MCF 10A (cell line): ENCODE measurements around the gene SMURF1. TPM values are rescaled to one million over a fixed set of nuclear protein-coding genes. Genes with fewer than 3 reads are reported as not detected.

ENCODE experiments used
- BruUV-seq: library from RNA; stranded (reverse); fragments of 400-500 nt; replicated peaks from 2 replicates; lab custom pipeline; 2021; lab: Mats Ljungman, UMichigan
- CTCF ChIA-PET: fragments of 300-600 bp; sonication (Branson Sonifier 250); formaldehyde crosslinking; extraction: SDS; loops from one replicate; lab custom pipeline; 2021; ENCODE audit warnings: antibody characterized with exemption, inconsistent platforms; lab: Yijun Ruan, JAX
- POLR2A ChIA-PET: fragments of 300-600, 350-650 bp; sonication (Branson Sonifier 250); formaldehyde crosslinking; extraction: SDS; loops from one replicate; lab custom pipeline; 2020; ENCODE audit warnings: antibody characterized with exemption, inconsistent platforms; lab: Yijun Ruan, JAX
- DNase-seq: peaks from one replicate; pipeline ENCODE4 v3.0.0-alpha.2; 2018; ENCODE audit not compliant: unreplicated experiment
- H3K27ac Mint-ChIP-seq: one replicate; pipeline ENCODE4 v1.8.0; 2022; ENCODE audit warnings: mild to moderate bottlenecking, low read depth, mixed read lengths; ENCODE audit not compliant: unreplicated experiment
- H3K27me3 Mint-ChIP-seq: one replicate; pipeline ENCODE4 v1.8.0; 2022; ENCODE audit warnings: mixed read lengths; ENCODE audit not compliant: insufficient read depth, unreplicated experiment
- H3K36me3 Mint-ChIP-seq: one replicate; pipeline ENCODE4 v1.8.0; 2022; ENCODE audit warnings: mild to moderate bottlenecking, moderate library complexity, mixed read lengths; ENCODE audit not compliant: insufficient read depth, unreplicated experiment
- H3K4me1 Mint-ChIP-seq: one replicate; pipeline ENCODE4 v1.8.0; 2022; ENCODE audit warnings: mixed read lengths; ENCODE audit not compliant: insufficient read depth, unreplicated experiment
- H3K4me3 Mint-ChIP-seq: one replicate; pipeline ENCODE4 v1.8.0; 2022; ENCODE audit warnings: mild to moderate bottlenecking, moderate library complexity, mixed read lengths; ENCODE audit not compliant: unreplicated experiment
- H3K9me3 Mint-ChIP-seq: one replicate; pipeline ENCODE4 v1.8.0; 2022; ENCODE audit warnings: mixed read lengths; ENCODE audit not compliant: unreplicated experiment
- CTCF ChIP-seq: fragments of 200-600 bp; IDR thresholded peaks from one replicate; pipeline ENCODE4 v1.8.0; 2022; ENCODE audit warnings: antibody characterized with exemption, mild to moderate bottlenecking; ENCODE audit not compliant: unreplicated experiment
- intact Hi-C: fragments of 100-400 bp; cut with micrococcal nuclease; formaldehyde crosslinking; loops from 2 replicates; pipeline ENCODE4 v1.14.1; 2022
- total RNA-seq: library from RNA; stranded (reverse); gene quantifications from 2 replicates; pipeline ENCODE4 v1.2.3, GENCODE V29; 2022

SMURF1 gene
- total RNA-seq, 1 experiment from 2014 or later, result 19.9 TPM

DNA sequence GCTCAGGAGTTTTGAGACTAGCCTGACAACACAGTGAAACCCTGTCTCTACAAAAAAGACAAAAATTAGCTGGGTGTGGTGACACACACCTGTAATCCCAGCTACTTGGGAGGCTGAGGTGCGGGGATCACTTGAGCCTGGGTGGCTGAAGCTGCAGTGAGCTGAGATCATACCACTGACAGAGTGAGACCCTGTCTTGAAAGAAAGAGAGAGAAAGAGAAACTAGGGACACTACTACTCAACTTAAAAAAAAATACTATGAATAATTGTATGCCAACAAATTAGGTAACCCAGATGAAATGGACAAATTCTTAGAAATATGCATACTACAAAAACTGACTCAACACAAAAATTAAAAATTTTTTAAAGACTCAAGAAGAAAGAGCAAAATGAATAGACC lies 28.5 kb downstream of the SMURF1 start:
- Mint-ChIP-seq H3K4me1 (peaks cover 24% of the 10 kb centered on the region), H3K4me3 (no peak overlapping the region), H3K27me3 (no peaks in the 10 kb centered on the region), H3K9me3 (peaks cover 12% of the 10 kb centered on the region), H3K36me3 (no peaks in the 10 kb centered on the region), H3K27ac (no peak overlapping the region)
- POLR2A ChIA-PET, result interaction anchor here (0.6 to 1.5 kb wide), 4 partner anchors 10 to 159 kb away, joined by 3 to 4 read pairs (median 4); no protein-coding TSS in a partner anchor
- no TSS peak for BruUV-seq
- TF ChIP-seq CTCF, result no peak
- intact Hi-C loops, result no loop called here
- CTCF ChIA-PET, result interaction anchor here (0.5 to 0.6 kb wide), 2 partner anchors 83 to 155 kb away, joined by 3 to 5 read pairs; no protein-coding TSS in a partner anchor
- DNase-seq, result no peak

- no peaks in the 10 kb centered on the region for H3K36me3 Mint-ChIP-seq
- CTCF ChIA-PET, result interaction anchor here (0.5 to 1.1 kb wide), 2 partner anchors 11 to 32 kb away, joined by 4 to 5 read pairs; no protein-coding TSS in a partner anchor
- H3K4me3 Mint-ChIP-seq, result no peak overlapping the region
- intact Hi-C loops, result no loop called here
- no TSS peak for BruUV-seq
- TF ChIP-seq CTCF, result no peak
- DNase-seq, result no peak
- H3K27me3 Mint-ChIP-seq, result no peaks in the 10 kb centered on the region
- POLR2A ChIA-PET, result interaction anchor here (0.7 to 3.1 kb wide), 6 partner anchors 10 to 923 kb away, joined by 3 to 13 read pairs (median 7); no protein-coding TSS in a partner anchor
- H3K9me3 Mint-ChIP-seq, result peaks cover 12% of the 10 kb centered on the region
- peaks cover 34% of the 10 kb centered on the region for H3K4me1 Mint-ChIP-seq
- H3K27ac Mint-ChIP-seq, result no peak overlapping the region
Observed at GRCh38 chr7:99112979-99113378, 30.9 kb downstream of the SMURF1 start.

DNA sequence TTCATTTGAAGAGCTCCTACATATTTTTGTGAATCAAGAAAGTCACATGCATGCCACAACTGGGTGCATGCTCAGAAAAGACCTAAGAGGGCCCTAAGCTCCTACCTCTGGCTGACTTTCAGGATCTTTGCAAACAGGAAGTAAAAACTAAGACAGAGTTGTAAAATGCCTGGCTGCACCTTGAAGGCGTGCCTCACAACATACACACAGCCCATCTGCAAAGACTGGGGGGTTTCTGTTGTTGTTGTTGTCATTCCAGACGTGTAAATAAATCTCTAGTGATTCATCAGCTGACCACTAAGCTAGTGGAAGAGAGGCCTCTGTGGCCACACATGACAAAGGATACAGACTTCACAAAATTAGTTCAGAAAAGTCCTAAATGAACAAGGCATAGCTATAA lies 31.8 kb downstream of the SMURF1 start:
- BruUV-seq, result no TSS peak
- no peaks in the 10 kb centered on the region for H3K27me3 Mint-ChIP-seq
- no peaks in the 10 kb centered on the region for H3K36me3 Mint-ChIP-seq
- TF ChIP-seq CTCF, result no peak
- peaks cover 12% of the 10 kb centered on the region for H3K9me3 Mint-ChIP-seq
- no peak overlapping the region for H3K4me3 Mint-ChIP-seq
- ChIA-PET POLR2A (interaction anchor here (0.7 to 3.1 kb wide), 11 partner anchors 9 to 924 kb away, joined by 3 to 13 read pairs (median 4); partner anchors contain the start of gene ARPC1A), CTCF (interaction anchor here (0.7 to 0.8 kb wide), 2 partner anchors 19 to 201 kb away, joined by 3 to 4 read pairs; no protein-coding TSS in a partner anchor)
- intact Hi-C loops, result no loop called here
- peak overlapping the region; percentile 47 for H3K27ac Mint-ChIP-seq
- DNase-seq, result no peak
- peaks cover 40% of the 10 kb centered on the region for H3K4me1 Mint-ChIP-seq

DNA sequence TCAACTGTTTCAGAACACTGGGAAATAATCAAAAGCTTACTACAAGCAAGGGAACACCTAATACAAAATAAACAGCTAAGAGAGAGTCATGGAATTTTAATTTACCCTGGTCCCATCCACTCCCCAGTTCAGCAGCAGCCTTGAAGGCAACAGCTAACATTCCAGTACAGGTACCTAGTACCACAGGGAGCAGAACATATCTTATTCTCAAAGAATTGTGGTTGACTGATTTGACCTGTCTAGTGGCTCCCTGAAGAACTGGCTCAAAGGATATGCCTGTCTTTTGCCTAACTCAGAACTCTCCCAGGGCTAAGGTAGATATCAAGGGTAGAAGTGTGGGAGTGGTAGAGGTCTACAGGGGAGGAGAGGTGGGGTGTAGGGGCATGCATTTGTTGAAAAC lies 32.3 kb downstream of the SMURF1 start:
- H3K27me3 Mint-ChIP-seq, result no peaks in the 10 kb centered on the region
- no peaks in the 10 kb centered on the region for H3K36me3 Mint-ChIP-seq
- BruUV-seq, result no TSS peak
- peaks cover 43% of the 10 kb centered on the region for H3K4me1 Mint-ChIP-seq
- no peak for TF ChIP-seq CTCF
- H3K4me3 Mint-ChIP-seq, result no peak overlapping the region
- H3K9me3 Mint-ChIP-seq, result peaks cover 12% of the 10 kb centered on the region
- intact Hi-C loops, result no loop called here
- ChIA-PET POLR2A (interaction anchor here (0.9 to 3.1 kb wide), 9 partner anchors 9 to 214 kb away, joined by 3 to 13 read pairs (median 8); partner anchors contain the start of gene ARPC1A), CTCF (no interaction called here)
- H3K27ac Mint-ChIP-seq, result peak overlapping the region; percentile 47
- no peak for DNase-seq
